H1 (cell line): ENCODE results near the gene GPR137. TPM values are rescaled to one million over a fixed set of nuclear protein-coding genes. Genes with fewer than 3 reads are reported as not detected.

Source experiments
- CTCF ChIA-PET: fragments of 300-600 bp; sonication (Branson Sonifier 250); formaldehyde crosslinking; loops from one replicate; lab custom pipeline; 2021; ENCODE audit not compliant: partially characterized antibody; lab: Charles Lee
- POLR2A ChIA-PET: fragments of 300-600 bp; sonication (Branson Sonifier 250); formaldehyde crosslinking; loops from one replicate; lab custom pipeline; 2021; ENCODE audit warnings: inconsistent platforms; ENCODE audit not compliant: partially characterized antibody; lab: Charles Lee
- DNase-seq, 2 experiments: peaks; one replicate each; pipeline versions ENCODE4 v3.0.0 to v3.0.0-alpha.2; 2010 to 2022; ENCODE audit warnings: low spot score in 2 of 2, low read depth in 1 of 2, mixed read lengths in 1 of 2
- FAIRE-seq: peaks from 2 replicates; lab custom pipeline; 2011; peaks lifted over from hg19 to GRCh38; lab: Jason Lieb, UNC
- H2AFZ ChIP-seq: 2 replicates; pipeline ENCODE4 v1.8.1; 2012; ENCODE audit warnings: low read length, inconsistent platforms
- H2AK5ac ChIP-seq: 2 replicates; pipeline ENCODE4 v1.6.1; 2013; ENCODE audit warnings: low read depth, low read length
- H2BK120ac ChIP-seq: replicated peaks from 2 replicates; pipeline ENCODE3; 2013; ENCODE audit warnings: low read depth, low read length, inconsistent platforms
- H2BK12ac ChIP-seq: 2 replicates; pipeline ENCODE4 v1.6.1; 2013; ENCODE audit warnings: low read depth, low read length
- H2BK15ac ChIP-seq: 2 replicates; pipeline ENCODE4 v1.6.1; 2013; ENCODE audit warnings: low read length
- H2BK20ac ChIP-seq: 2 replicates; pipeline ENCODE4 v1.6.1; 2013; ENCODE audit warnings: low read length
- H2BK5ac ChIP-seq: 2 replicates; pipeline ENCODE4 v1.6.1; 2013; ENCODE audit warnings: low read depth, low read length
- H3K14ac ChIP-seq: 2 replicates; pipeline ENCODE4 v1.6.1; 2013; ENCODE audit warnings: inconsistent platforms; ENCODE audit not compliant: insufficient read length
- H3K18ac ChIP-seq: 2 replicates; pipeline ENCODE4 v1.6.1; 2013; ENCODE audit warnings: low read length; ENCODE audit errors: extremely low read depth
- H3K23ac ChIP-seq: 2 replicates; pipeline ENCODE4 v1.6.1; 2013; ENCODE audit warnings: inconsistent platforms; ENCODE audit not compliant: insufficient read length
- H3K23me2 ChIP-seq: 2 replicates; pipeline ENCODE4 v1.6.1; 2013; ENCODE audit warnings: low read depth, low read length
- H3K27ac ChIP-seq: 2 replicates; pipeline ENCODE4 v1.6.1; 2011; ENCODE audit warnings: low read depth, low read length, inconsistent platforms
- H3K27me3 ChIP-seq, 4 experiments: replicated peaks in 1 of 4; 1 replicate in 1 of 4; 2 replicates in 3 of 4; pipeline versions ENCODE4 v1.6.1 to v1.8.1; 2011 to 2013; ENCODE audit warnings: low read length in 3 of 4, mild to moderate bottlenecking in 3 of 4, inconsistent platforms in 2 of 4, mixed read lengths in 2 of 4, moderate library complexity in 1 of 4; ENCODE audit not compliant: control insufficient read depth in 3 of 4, insufficient read depth in 3 of 4; ENCODE audit errors: extremely low read depth in 1 of 4
- H3K36me3 ChIP-seq, 4 experiments: 2 replicates each; pipeline versions ENCODE4 v1.6.1 to v1.8.1; 2011 to 2013; ENCODE audit warnings: mild to moderate bottlenecking in 4 of 4, low read length in 3 of 4, moderate library complexity in 2 of 4, control low read depth in 1 of 4, inconsistent platforms in 1 of 4; ENCODE audit not compliant: insufficient read depth in 4 of 4, control insufficient read depth in 2 of 4
- H3K4ac ChIP-seq: replicated peaks from 2 replicates; pipeline ENCODE3; 2013; ENCODE audit warnings: low read length, low read depth, mixed read lengths, inconsistent platforms; ENCODE audit not compliant: insufficient read length
- H3K4me1 ChIP-seq, 4 experiments: replicated peaks in 1 of 4; 1 replicate in 1 of 4; 2 replicates in 3 of 4; pipeline versions ENCODE4 v1.6.1 to v1.8.1; 2011 to 2013; ENCODE audit warnings: low read length in 3 of 4, inconsistent platforms in 2 of 4, mixed read lengths in 1 of 4; ENCODE audit not compliant: insufficient read depth in 4 of 4, control insufficient read depth in 3 of 4
- H3K4me2 ChIP-seq, 2 experiments: 2 replicates each; pipeline versions ENCODE4 v1.6.1 to v1.8.1; 2011 to 2013; ENCODE audit warnings: low read depth in 2 of 2, low read length in 2 of 2, control low read depth in 1 of 2, inconsistent platforms in 1 of 2, mild to moderate bottlenecking in 1 of 2; ENCODE audit not compliant: insufficient read depth in 1 of 2
- H3K4me3 ChIP-seq, 4 experiments: fragments of 200-600, 300-600 bp in 1 of 4; sonication (generic), shearing (Covaris generic), sonication (Bioruptor Twin) in 1 of 4; 2 replicates each; pipeline versions ENCODE4 v1.5.1 to v1.8.1; 2011 to 2016; ENCODE audit warnings: low read length in 4 of 4, low read depth in 3 of 4, control low read depth in 2 of 4, inconsistent platforms in 2 of 4, mild to moderate bottlenecking in 2 of 4, mixed read lengths in 1 of 4, moderate library complexity in 1 of 4; ENCODE audit not compliant: insufficient read depth in 2 of 4; ENCODE audit errors: extremely low read depth in 1 of 4
- H3K56ac ChIP-seq: replicated peaks from 2 replicates; pipeline ENCODE3; 2013; ENCODE audit warnings: low read depth, mild to moderate bottlenecking, mixed read lengths, low read length, inconsistent platforms; ENCODE audit not compliant: insufficient read length
- H3K79me1 ChIP-seq: 2 replicates; pipeline ENCODE4 v1.6.1; 2013; ENCODE audit warnings: low read depth, low read length, control low read depth
- H3K79me2 ChIP-seq, 2 experiments: 2 replicates each; pipeline versions ENCODE4 v1.6.1 to v1.8.1; 2012 to 2013; ENCODE audit warnings: low read length in 2 of 2, mild to moderate bottlenecking in 2 of 2, inconsistent platforms in 1 of 2; ENCODE audit not compliant: insufficient read depth in 2 of 2, control insufficient read depth in 1 of 2
- H3K9ac ChIP-seq, 4 experiments: replicated peaks in 1 of 4; 1 replicate in 1 of 4; 2 replicates in 3 of 4; pipeline versions ENCODE4 v1.6.1 to v1.8.1; 2011 to 2013; ENCODE audit warnings: low read depth in 3 of 4, low read length in 3 of 4, control low read depth in 2 of 4, mild to moderate bottlenecking in 2 of 4, moderate library complexity in 2 of 4, inconsistent platforms in 1 of 4; ENCODE audit errors: extremely low read depth in 1 of 4
- H3K9me3 ChIP-seq, 2 experiments: 2 replicates each; pipeline versions ENCODE4 v1.6.1 to v1.8.1; 2012 to 2013; ENCODE audit warnings: mild to moderate bottlenecking in 2 of 2, moderate library complexity in 2 of 2, control low read depth in 1 of 2, inconsistent platforms in 1 of 2, low read depth in 1 of 2, low read length in 1 of 2, mixed read lengths in 1 of 2; ENCODE audit not compliant: insufficient read depth in 2 of 2
- H4K20me1 ChIP-seq, 2 experiments: replicated peaks in 1 of 2; 2 replicates each; pipeline versions ENCODE3 to v1.8.1; 2011 to 2013; ENCODE audit warnings: inconsistent platforms in 2 of 2, low read length in 2 of 2, mild to moderate bottlenecking in 1 of 2; ENCODE audit not compliant: insufficient read depth in 2 of 2, control insufficient read depth in 1 of 2
- H4K5ac ChIP-seq: 2 replicates; pipeline ENCODE4 v1.6.1; 2013; ENCODE audit warnings: low read length, low read depth, mixed read lengths, inconsistent platforms; ENCODE audit not compliant: insufficient read length
- H4K8ac ChIP-seq: 2 replicates; pipeline ENCODE4 v1.8.0; 2013; ENCODE audit warnings: mild to moderate bottlenecking, moderate library complexity, low read length, inconsistent platforms; ENCODE audit not compliant: insufficient read depth; ENCODE audit errors: extremely low read depth
- H4K91ac ChIP-seq: replicated peaks from 2 replicates; pipeline ENCODE3; 2013; ENCODE audit warnings: low read length, mixed read lengths, inconsistent platforms; ENCODE audit not compliant: insufficient read length
- BACH1 ChIP-seq: IDR thresholded peaks from 2 replicates; pipeline ENCODE4 v1.6.1; 2012; ENCODE audit warnings: low read length, improper control_type of control experiment
- CTBP2 ChIP-seq: IDR thresholded peaks from 2 replicates; pipeline ENCODE4 v1.7.0; 2011; ENCODE audit warnings: borderline replicate concordance, mild to moderate bottlenecking, moderate library complexity, mixed read lengths, low read length; ENCODE audit not compliant: insufficient read depth, insufficient read length
- KDM1A ChIP-seq: fragments of 200-600, 300-600 bp; sonication (generic); IDR thresholded peaks from 2 replicates; pipeline ENCODE4 v1.7.1; 2016; ENCODE audit warnings: mild to moderate bottlenecking, low read length, borderline replicate concordance
- RXRA ChIP-seq: IDR thresholded peaks from 2 replicates; pipeline ENCODE4 v1.6.1; 2011; ENCODE audit warnings: low read depth, mild to moderate bottlenecking, low read length, moderate library complexity; ENCODE audit not compliant: insufficient read depth
- SAP30 ChIP-seq: fragments of 300-600 bp; sonication (generic); IDR thresholded peaks from 2 replicates; pipeline ENCODE4 v1.7.1; 2012; ENCODE audit warnings: low read length, moderate library complexity, mild to moderate bottlenecking, inconsistent platforms; ENCODE audit not compliant: insufficient read depth, insufficient replicate concordance
- SRF ChIP-seq: IDR thresholded peaks from 2 replicates; pipeline ENCODE4 v1.6.1; 2011; ENCODE audit warnings: mild to moderate bottlenecking, low read depth, low read length, moderate library complexity
- WGBS, 2 experiments: shearing (Covaris generic) in 1 of 2; methylation state at CpG; one replicate each; pipeline versions ENCODE4 v1.1.6 to v1.1.7; 2013 to 2015; ENCODE audit warnings: low lambda C conversion rate in 2 of 2, mixed read lengths in 2 of 2, inconsistent platforms in 1 of 2, low coverage in 1 of 2, missing lambda C conversion rate in 1 of 2; ENCODE audit not compliant: insufficient replicate concordance in 2 of 2, insufficient coverage in 1 of 2, insufficient read length in 1 of 2; ENCODE audit errors: extremely low coverage in 1 of 2, missing lambda C conversion rate in 1 of 2; 5-methylcytosine and 5-hydroxymethylcytosine counted together
- polyA plus RNA-seq, 7 experiments: library from polyadenylated mRNA; depleted of rRNA in 3 of 7; stranded (reverse) in 5 of 7; unstranded in 2 of 7; fragments of >200 nt in 5 of 7; fragments of 200-250 nt in 2 of 7; gene quantifications; 1 replicate in 5 of 7; 2 replicates in 1 of 7; 4 replicates in 1 of 7; pipeline versions ENCODE4 v1.2.1 to v1.2.3, GENCODE V29; 2011 to 2013; ENCODE audit warnings: missing spikeins in 2 of 7, mixed read lengths in 2 of 7
- total RNA-seq: library from RNA; stranded (reverse); fragmentation: NEBNext Ultra II Directional; extraction: Animal tissue kit (Norgen Biotek cat#: 25700); gene quantifications from 2 replicates; pipeline ENCODE4 v1.2.1, GENCODE V29; 2021
- TF ChIP-seq, protein P1 (sequence below), 3 experiments: IDR thresholded peaks; 1 replicate in 2 of 3; 2 replicates in 1 of 3; pipeline versions ENCODE4 v1.5.1 to v1.6.1; 2011; ENCODE audit warnings: low read length in 3 of 3, mild to moderate bottlenecking in 3 of 3, inconsistent platforms in 2 of 3, low read depth in 1 of 3, moderate library complexity in 1 of 3; ENCODE audit not compliant: insufficient read depth in 1 of 3; ENCODE audit errors: control extremely low read depth in 1 of 3

The GPR137 gene
- total and polyA plus RNA-seq, 2 of the 8 experiments (the other 6 are each of a cell fraction or from before 2014, with no cell fraction given) = 36.2 to 37.8 TPM

DNA sequence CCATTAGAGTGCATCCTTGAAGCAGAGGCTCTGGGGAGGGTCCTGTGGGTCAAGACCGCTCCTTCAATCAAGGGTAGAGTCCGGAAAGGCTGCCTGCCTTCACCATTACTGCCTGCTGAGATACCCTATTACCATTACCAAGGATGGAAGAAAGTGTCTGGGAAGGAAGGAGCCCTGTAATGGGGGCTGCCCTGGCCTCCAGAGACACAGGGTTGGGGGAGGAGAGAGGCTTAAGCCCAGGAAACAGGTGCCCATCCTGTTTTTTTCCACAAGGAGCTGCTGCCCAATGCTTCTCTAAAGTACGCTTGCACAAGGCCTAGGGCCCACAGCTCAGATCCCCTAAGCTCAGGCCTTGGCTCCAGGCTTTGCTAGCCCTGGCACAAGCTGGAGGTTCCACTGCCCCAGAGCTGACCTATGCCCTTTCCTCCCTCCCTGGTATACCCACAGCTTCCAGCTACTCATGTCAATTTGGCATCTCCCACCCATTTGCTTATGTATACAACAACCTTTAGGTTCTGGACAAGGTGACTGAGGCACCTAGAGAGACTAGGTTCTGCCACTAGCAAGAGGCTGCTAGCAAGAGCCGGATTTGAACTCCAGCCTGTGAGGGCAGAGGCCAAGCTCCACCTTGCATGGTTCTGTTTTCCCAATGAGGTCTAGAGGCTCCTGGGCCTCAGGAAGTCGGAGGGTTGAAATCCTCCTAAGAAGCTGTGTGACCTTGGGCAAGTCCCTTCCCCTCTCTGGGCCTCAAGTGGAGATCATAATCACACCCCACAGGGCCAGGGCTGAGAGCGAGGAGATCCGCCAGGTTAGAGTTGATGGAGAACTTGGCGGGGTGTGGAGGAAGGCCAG, 35.9 kb upstream of the GPR137 start:
- peak overlapping the region; percentile 99; the same call in 1 of the 2 replicates for H2BK12ac ChIP-seq
- H3K56ac ChIP-seq = peak overlapping the region; percentile 48
- peaks cover 6 to 15% of the 10 kb centered on the region in 2 experiments for H4K20me1 ChIP-seq
- H2AK5ac ChIP-seq = peak overlapping the region; percentile 92; the same call in 1 of the 2 replicates
- no peak overlapping the region for H3K23ac ChIP-seq
- peaks cover 20% of the 10 kb centered on the region for H3K23me2 ChIP-seq
- FAIRE-seq (no peak), DNase-seq (peak in 1 of 2 experiments; percentile 65)
- H3K27me3 ChIP-seq = no peaks in the 10 kb centered on the region
- H2BK5ac ChIP-seq = peak overlapping the region; percentile 88; the same call in 1 of the 2 replicates
- peak overlapping the region; percentile 93 for H2BK15ac ChIP-seq
- no peak overlapping the region for H2AFZ ChIP-seq
- H3K4ac ChIP-seq = peak overlapping the region; percentile 25
- H3K36me3 ChIP-seq = peaks cover 0 to 8% (median 3%) of the 10 kb centered on the region in 4 experiments; a peak in 5 of 8 replicates
- H3K9me3 ChIP-seq = no peaks in the 10 kb centered on the region
- peak overlapping the region in 3 of 4 experiments; percentile 8 to 63 (median 46); a peak in 6 of 8 replicates for H3K4me3 ChIP-seq
- ChIA-PET CTCF (interaction anchor here (0.5 to 10.0 kb wide), 21 partner anchors 12 to 403 kb away, joined by 3 to 102 read pairs (median 5); partner anchors contain the start of genes CATSPERZ, FERMT3, NUDT22 and PRDX5), POLR2A (interaction anchor here (0.6 to 13.1 kb wide), 20 partner anchors 7 to 271 kb away, joined by 3 to 352 read pairs (median 6); partner anchors contain the start of genes BAD, DNAJC4, ESRRA and FKBP2)
- WGBS, 2 experiments = 52% methylated on average over 8 of the region's 8 CpGs; no CpG with 5 or more reads in 1 of the 2 experiments
- peak overlapping the region; percentile 98 for H3K18ac ChIP-seq
- peak overlapping the region in 2 of 4 experiments; percentile 38 to 42; a peak in 2 of 7 replicates for H3K9ac ChIP-seq
- H3K27ac ChIP-seq = peak overlapping the region; percentile 70; the same call in 1 of the 2 replicates
- peaks cover 9% of the 10 kb centered on the region for H3K79me1 ChIP-seq
- H2BK120ac ChIP-seq = peak overlapping the region; percentile 81
- H4K5ac ChIP-seq = peak overlapping the region; percentile 11
- H4K8ac ChIP-seq = no peak overlapping the region
- peak overlapping the region; percentile 73 to 99 for H3K4me2 ChIP-seq
- peaks cover 6 to 38% of the 10 kb centered on the region in 2 experiments; a peak in 3 of 4 replicates for H3K79me2 ChIP-seq
- peaks cover 0 to 47% (median 35%) of the 10 kb centered on the region in 4 experiments; a peak in 6 of 7 replicates for H3K4me1 ChIP-seq
- peak overlapping the region; percentile 88 for H2BK20ac ChIP-seq
- H3K14ac ChIP-seq = peak overlapping the region; percentile 16
- H4K91ac ChIP-seq = peak overlapping the region; percentile 90
- TF ChIP-seq, protein P1, sequence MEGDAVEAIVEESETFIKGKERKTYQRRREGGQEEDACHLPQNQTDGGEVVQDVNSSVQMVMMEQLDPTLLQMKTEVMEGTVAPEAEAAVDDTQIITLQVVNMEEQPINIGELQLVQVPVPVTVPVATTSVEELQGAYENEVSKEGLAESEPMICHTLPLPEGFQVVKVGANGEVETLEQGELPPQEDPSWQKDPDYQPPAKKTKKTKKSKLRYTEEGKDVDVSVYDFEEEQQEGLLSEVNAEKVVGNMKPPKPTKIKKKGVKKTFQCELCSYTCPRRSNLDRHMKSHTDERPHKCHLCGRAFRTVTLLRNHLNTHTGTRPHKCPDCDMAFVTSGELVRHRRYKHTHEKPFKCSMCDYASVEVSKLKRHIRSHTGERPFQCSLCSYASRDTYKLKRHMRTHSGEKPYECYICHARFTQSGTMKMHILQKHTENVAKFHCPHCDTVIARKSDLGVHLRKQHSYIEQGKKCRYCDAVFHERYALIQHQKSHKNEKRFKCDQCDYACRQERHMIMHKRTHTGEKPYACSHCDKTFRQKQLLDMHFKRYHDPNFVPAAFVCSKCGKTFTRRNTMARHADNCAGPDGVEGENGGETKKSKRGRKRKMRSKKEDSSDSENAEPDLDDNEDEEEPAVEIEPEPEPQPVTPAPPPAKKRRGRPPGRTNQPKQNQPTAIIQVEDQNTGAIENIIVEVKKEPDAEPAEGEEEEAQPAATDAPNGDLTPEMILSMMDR (IDR thresholded peaks at IDR 0.05; ENCODE audit: control extremely low read depth in 1 of 3, insufficient read depth in 1 of 3, low read depth in 1 of 3, low read length in 3 of 3) = peak in 1 of 3 experiments; percentile 4; a peak in 1 of 4 replicates
- peak; percentile 96 for TF ChIP-seq KDM1A
- no peak for TF ChIP-seq BACH1
- TF ChIP-seq SAP30 = no peak
- TF ChIP-seq RXRA = no peak
- TF ChIP-seq CTBP2 = peak; percentile 38
- TF ChIP-seq SRF = no peak
